GM12873 (cell line): ENCODE measurements around the gene PHOSPHO1.

Experiments
- TF ChIP-seq, protein P1 (sequence below): IDR thresholded peaks from 2 replicates; pipeline ENCODE4 v1.5.1; 2012; ENCODE audit warnings: low read depth, mild to moderate bottlenecking, moderate library complexity, low read length, control low read depth; ENCODE audit not compliant: insufficient read depth; ENCODE audit errors: missing control alignments

PHOSPHO1 gene

DNA sequence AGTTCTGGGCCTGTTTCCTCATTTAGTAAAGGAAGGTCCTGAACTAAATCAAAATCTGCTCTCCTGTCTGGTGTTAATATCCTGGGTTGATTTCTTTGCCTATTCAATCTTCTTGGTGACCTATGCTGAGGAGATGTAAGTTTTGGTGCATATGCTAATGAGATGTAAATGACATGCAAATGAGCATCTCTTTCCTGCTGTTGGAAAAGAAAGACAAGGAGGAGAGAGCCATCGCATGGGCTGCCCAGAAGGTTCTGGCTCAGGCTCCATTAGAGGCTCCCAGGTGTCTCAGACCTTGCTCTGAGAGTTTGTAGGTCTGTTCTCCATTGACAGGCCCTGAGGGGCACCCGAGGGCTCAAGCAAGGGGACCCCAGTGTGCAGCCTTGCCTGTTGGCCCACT, 16.7 kb downstream of the PHOSPHO1 start:
- TF ChIP-seq, protein P1, sequence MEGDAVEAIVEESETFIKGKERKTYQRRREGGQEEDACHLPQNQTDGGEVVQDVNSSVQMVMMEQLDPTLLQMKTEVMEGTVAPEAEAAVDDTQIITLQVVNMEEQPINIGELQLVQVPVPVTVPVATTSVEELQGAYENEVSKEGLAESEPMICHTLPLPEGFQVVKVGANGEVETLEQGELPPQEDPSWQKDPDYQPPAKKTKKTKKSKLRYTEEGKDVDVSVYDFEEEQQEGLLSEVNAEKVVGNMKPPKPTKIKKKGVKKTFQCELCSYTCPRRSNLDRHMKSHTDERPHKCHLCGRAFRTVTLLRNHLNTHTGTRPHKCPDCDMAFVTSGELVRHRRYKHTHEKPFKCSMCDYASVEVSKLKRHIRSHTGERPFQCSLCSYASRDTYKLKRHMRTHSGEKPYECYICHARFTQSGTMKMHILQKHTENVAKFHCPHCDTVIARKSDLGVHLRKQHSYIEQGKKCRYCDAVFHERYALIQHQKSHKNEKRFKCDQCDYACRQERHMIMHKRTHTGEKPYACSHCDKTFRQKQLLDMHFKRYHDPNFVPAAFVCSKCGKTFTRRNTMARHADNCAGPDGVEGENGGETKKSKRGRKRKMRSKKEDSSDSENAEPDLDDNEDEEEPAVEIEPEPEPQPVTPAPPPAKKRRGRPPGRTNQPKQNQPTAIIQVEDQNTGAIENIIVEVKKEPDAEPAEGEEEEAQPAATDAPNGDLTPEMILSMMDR, result no peak

- TF ChIP-seq, protein P1, result no peak
Observed at GRCh38 chr17:49213399-49213798, 17.2 kb downstream of the PHOSPHO1 start.

- TF ChIP-seq, protein P1, result no peak
Observed at GRCh38 chr17:49210158-49211029, 20.2 kb downstream of the PHOSPHO1 start, which contains the start of the genes ABI3 and GNGT2. TSS of gene ABI3 (plus strand) at chr17:49210707. CDS start at chr17:49210725, 18 bp downstream. TSS of gene GNGT2 (minus strand) at chr17:49210574. CDS start at chr17:49207422, 3,152 bp downstream.

GRCh38 chr17:49209061-49209571, 21.5 kb downstream of the PHOSPHO1 start:
- TF ChIP-seq, protein P1, result no peak

- TF ChIP-seq, protein P1, result no peak
Observed at GRCh38 chr17:49204516-49204915, 26.1 kb downstream of the PHOSPHO1 start.

- TF ChIP-seq, protein P1, result no peak
Observed at GRCh38 chr17:49203796-49204195, 26.8 kb downstream of the PHOSPHO1 start.

DNA sequence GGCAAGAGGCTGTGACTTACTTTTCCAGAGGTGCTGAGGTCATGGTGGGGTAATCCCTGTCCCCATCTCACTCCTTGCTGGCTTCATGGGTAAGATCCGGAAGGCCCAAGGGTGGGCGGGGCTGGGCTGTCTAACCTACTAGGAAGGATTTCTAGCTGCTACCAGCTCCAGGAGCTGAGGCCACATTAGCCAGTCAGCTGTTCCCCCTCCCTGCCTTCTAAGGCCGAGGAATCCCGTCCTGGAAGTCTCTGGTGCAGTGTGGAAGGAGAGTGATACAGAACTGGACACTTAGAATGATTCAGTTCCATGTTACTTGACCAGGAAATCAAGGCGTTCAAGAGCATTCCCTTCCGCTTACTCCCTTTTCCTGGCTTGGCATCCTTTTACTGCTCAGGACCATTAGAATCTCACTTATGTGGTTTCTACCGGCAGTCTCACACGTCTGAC, 29.1 kb downstream of the PHOSPHO1 start:
- TF ChIP-seq, protein P1, result no peak
